Caco-2 (cell line): Measurements from ENCODE around the gene PKIG. TPM values are rescaled to one million over a fixed set of nuclear protein-coding genes. Genes with fewer than 3 reads are reported as not detected.

Experiments
- BruUV-seq: library from RNA; stranded (reverse); fragments of 400-500 nt; replicated peaks from 2 replicates; lab custom pipeline; 2021; lab: Mats Ljungman, UMichigan
- CTCF ChIA-PET: fragments of 300-600 bp; sonication (Branson Sonifier 250); formaldehyde crosslinking; loops from one replicate; lab custom pipeline; 2022; ENCODE audit warnings: antibody characterized with exemption; lab: Charles Lee
- POLR2A ChIA-PET: fragments of 300-600 bp; sonication (Branson Sonifier 250); formaldehyde crosslinking; loops from one replicate; lab custom pipeline; 2022; ENCODE audit warnings: antibody characterized with exemption; lab: Charles Lee
- DNase-seq, 2 experiments: peaks; one replicate each; pipeline versions ENCODE4 v3.0.0 to v3.0.0-alpha.2; 2020 to 2022
- H3K27me3 ChIP-seq: replicated peaks from 2 replicates; pipeline ENCODE4 v1.6.0; 2011; ENCODE audit warnings: low read length; ENCODE audit not compliant: control insufficient read depth, insufficient read depth
- H3K36me3 ChIP-seq: 2 replicates; pipeline ENCODE4 v1.5.1; 2011; ENCODE audit warnings: low read length; ENCODE audit not compliant: control insufficient read depth, insufficient read depth
- H3K4me1 ChIP-seq: fragments of 250-450 bp; sonication (Bioruptor Pico); 2 replicates; pipeline ENCODE4 v1.5.1; 2020; ENCODE audit warnings: mild to moderate bottlenecking
- H3K4me3 ChIP-seq: 2 replicates; pipeline ENCODE4 v1.5.1; 2011; ENCODE audit warnings: low read depth, mild to moderate bottlenecking, control low read depth, low read length
- H3K9me3 ChIP-seq: fragments of 250-450 bp; sonication (Bioruptor Pico); 2 replicates; pipeline ENCODE4 v1.5.1; 2020; ENCODE audit warnings: mild to moderate bottlenecking, moderate library complexity
- H3K27ac Mint-ChIP-seq: one replicate; pipeline ENCODE4 v1.8.0; 2022; ENCODE audit warnings: mixed read lengths; ENCODE audit not compliant: unreplicated experiment
- H3K27me3 Mint-ChIP-seq: one replicate; pipeline ENCODE4 v1.8.0; 2022; ENCODE audit warnings: mixed read lengths; ENCODE audit not compliant: insufficient read depth, unreplicated experiment
- H3K36me3 Mint-ChIP-seq: one replicate; pipeline ENCODE4 v1.8.0; 2022; ENCODE audit warnings: mild to moderate bottlenecking, mixed read lengths; ENCODE audit not compliant: insufficient read depth, unreplicated experiment
- H3K4me1 Mint-ChIP-seq: one replicate; pipeline ENCODE4 v1.8.0; 2022; ENCODE audit warnings: low read depth, mixed read lengths; ENCODE audit not compliant: unreplicated experiment
- H3K4me3 Mint-ChIP-seq: one replicate; pipeline ENCODE4 v1.8.0; 2022; ENCODE audit warnings: mild to moderate bottlenecking, moderate library complexity, mixed read lengths; ENCODE audit not compliant: unreplicated experiment
- H3K9me3 Mint-ChIP-seq: one replicate; pipeline ENCODE4 v1.8.0; 2022; ENCODE audit warnings: mixed read lengths; ENCODE audit not compliant: unreplicated experiment
- intact Hi-C: fragments of 100-400 bp; cut with micrococcal nuclease; formaldehyde crosslinking; loops from one replicate; pipeline ENCODE4 v1.10.0; 2022; ENCODE audit not compliant: unreplicated experiment
- total RNA-seq: library from RNA; stranded (reverse); gene quantifications from 2 replicates; pipeline ENCODE4 v1.2.3, GENCODE V29; 2022
- TF ChIP-seq, protein P1 (sequence below), 2 experiments: fragments of 200-600 bp in 1 of 2; IDR thresholded peaks; 1 replicate in 1 of 2; 2 replicates in 1 of 2; pipeline versions ENCODE4 v1.5.1 to v1.8.0; 2011 to 2022; ENCODE audit warnings: antibody characterized with exemption in 1 of 2, control low read depth in 1 of 2, inconsistent platforms in 1 of 2, low read depth in 1 of 2, low read length in 1 of 2, mild to moderate bottlenecking in 1 of 2, moderate library complexity in 1 of 2; ENCODE audit not compliant: insufficient read depth in 1 of 2, severe bottlenecking in 1 of 2, unreplicated experiment in 1 of 2

Gene PKIG
- total RNA-seq, 1 experiment from 2014 or later, result 25.9 TPM

- H3K27ac Mint-ChIP-seq, result no peak overlapping the region
- Histone ChIP-seq H3K4me3 (no peak overlapping the region), H3K36me3 (no peaks in the 10 kb centered on the region), H3K27me3 (no peaks in the 10 kb centered on the region), H3K4me1 (peaks cover 8% of the 10 kb centered on the region), H3K9me3 (no peaks in the 10 kb centered on the region)
- POLR2A ChIA-PET, result interaction anchor here (0.6 kb wide), 1 partner anchor 273 kb away, joined by 6 read pairs; no protein-coding TSS in a partner anchor
- CTCF ChIA-PET, result interaction anchor here (4.0 kb wide), 1 partner anchor 34 kb away, joined by 26 read pairs; no protein-coding TSS in a partner anchor
- TF ChIP-seq, protein P1, sequence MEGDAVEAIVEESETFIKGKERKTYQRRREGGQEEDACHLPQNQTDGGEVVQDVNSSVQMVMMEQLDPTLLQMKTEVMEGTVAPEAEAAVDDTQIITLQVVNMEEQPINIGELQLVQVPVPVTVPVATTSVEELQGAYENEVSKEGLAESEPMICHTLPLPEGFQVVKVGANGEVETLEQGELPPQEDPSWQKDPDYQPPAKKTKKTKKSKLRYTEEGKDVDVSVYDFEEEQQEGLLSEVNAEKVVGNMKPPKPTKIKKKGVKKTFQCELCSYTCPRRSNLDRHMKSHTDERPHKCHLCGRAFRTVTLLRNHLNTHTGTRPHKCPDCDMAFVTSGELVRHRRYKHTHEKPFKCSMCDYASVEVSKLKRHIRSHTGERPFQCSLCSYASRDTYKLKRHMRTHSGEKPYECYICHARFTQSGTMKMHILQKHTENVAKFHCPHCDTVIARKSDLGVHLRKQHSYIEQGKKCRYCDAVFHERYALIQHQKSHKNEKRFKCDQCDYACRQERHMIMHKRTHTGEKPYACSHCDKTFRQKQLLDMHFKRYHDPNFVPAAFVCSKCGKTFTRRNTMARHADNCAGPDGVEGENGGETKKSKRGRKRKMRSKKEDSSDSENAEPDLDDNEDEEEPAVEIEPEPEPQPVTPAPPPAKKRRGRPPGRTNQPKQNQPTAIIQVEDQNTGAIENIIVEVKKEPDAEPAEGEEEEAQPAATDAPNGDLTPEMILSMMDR (IDR thresholded peaks at IDR 0.05; ENCODE audit: insufficient read depth in 1 of 2, low read depth in 1 of 2, low read length in 1 of 2, severe bottlenecking in 1 of 2, unreplicated experiment in 1 of 2), result no peak
- peaks cover 8% of the 10 kb centered on the region for H3K27me3 Mint-ChIP-seq
- DNase-seq, result no peak
- no peak overlapping the region for H3K4me3 Mint-ChIP-seq
- peaks cover 12% of the 10 kb centered on the region for H3K4me1 Mint-ChIP-seq
- BruUV-seq, result no TSS peak
- peaks cover 12% of the 10 kb centered on the region for H3K9me3 Mint-ChIP-seq
- H3K36me3 Mint-ChIP-seq, result peaks cover 6% of the 10 kb centered on the region
- intact Hi-C loops, result no loop called here
Observed at GRCh38 chr20:44649976-44650375, 67.6 kb downstream of the PKIG start.

DNA sequence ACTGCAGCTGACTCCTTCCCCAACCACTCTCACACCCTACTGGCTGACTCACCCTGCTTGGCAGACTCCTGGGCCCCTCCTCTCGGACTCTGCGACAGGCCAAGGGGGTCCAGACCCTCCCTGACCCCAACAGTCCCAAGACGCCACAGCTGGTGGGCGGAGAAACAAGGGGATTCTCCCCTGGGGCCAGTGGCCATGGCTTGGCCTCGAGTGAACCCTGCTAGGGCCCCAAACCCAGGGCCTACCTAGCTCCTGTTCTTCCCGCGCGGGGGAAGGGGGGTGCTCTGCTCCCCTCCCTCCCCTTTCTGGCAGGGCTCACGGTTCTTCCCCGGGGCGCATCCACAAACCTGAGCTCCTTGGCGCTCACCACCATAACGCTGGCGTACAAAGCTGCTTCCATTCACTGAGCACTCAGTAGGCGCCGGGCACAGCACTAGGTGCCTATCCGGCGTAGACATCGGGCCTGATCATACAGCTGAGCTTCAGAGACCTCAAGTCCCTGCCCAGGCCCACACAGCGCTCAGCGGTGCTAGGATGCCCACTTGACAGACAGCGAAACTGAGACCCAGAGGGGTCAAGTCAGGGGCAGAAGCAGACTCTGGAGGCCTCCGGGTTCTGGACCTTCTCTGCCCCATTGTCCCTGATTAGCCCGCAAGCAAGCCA, 68.5 kb downstream of the PKIG start:
- peaks cover 6% of the 10 kb centered on the region for H3K36me3 Mint-ChIP-seq
- ChIA-PET POLR2A (interaction anchor here (1.1 kb wide), 1 partner anchor 175 kb away, joined by 5 read pairs; the partner anchor contains the start of gene TTPAL), CTCF (interaction anchor here (1.1 to 4.0 kb wide), 3 partner anchors 8 to 33 kb away, joined by 3 to 26 read pairs (median 3); no protein-coding TSS in a partner anchor)
- peaks cover 12% of the 10 kb centered on the region for H3K9me3 Mint-ChIP-seq
- intact Hi-C loops, result no loop called here
- no peak for DNase-seq
- H3K4me3 ChIP-seq, result peak overlapping the region; percentile 64
- H3K27ac Mint-ChIP-seq, result no peak overlapping the region
- H3K4me1 ChIP-seq, result peaks cover 8% of the 10 kb centered on the region
- H3K4me1 Mint-ChIP-seq, result peaks cover 12% of the 10 kb centered on the region
- TF ChIP-seq, protein P1 (IDR thresholded peaks at IDR 0.05; ENCODE audit: insufficient read depth in 1 of 2, low read depth in 1 of 2, low read length in 1 of 2, severe bottlenecking in 1 of 2, unreplicated experiment in 1 of 2), result no peak
- peak overlapping the region; percentile 69 for H3K4me3 Mint-ChIP-seq
- H3K27me3 Mint-ChIP-seq, result peaks cover 13% of the 10 kb centered on the region
- no peaks in the 10 kb centered on the region for H3K9me3 ChIP-seq
- no peaks in the 10 kb centered on the region for H3K27me3 ChIP-seq
- H3K36me3 ChIP-seq, result no peaks in the 10 kb centered on the region
- no TSS peak for BruUV-seq

- POLR2A ChIA-PET, result interaction anchor here (1.1 kb wide), 1 partner anchor 175 kb away, joined by 5 read pairs; the partner anchor contains the start of gene TTPAL
Observed at GRCh38 chr20:44651434-44651683, 69.0 kb downstream of the PKIG start.

More at GRCh38 chr20:44651434-44651683, 69.0 kb downstream of the PKIG start:
- intact Hi-C loops, result no loop called here
- H3K4me1 ChIP-seq, result peaks cover 8% of the 10 kb centered on the region
- H3K4me1 Mint-ChIP-seq, result peaks cover 12% of the 10 kb centered on the region
- no peaks in the 10 kb centered on the region for H3K9me3 ChIP-seq
- DNase-seq, result no peak
- peaks cover 12% of the 10 kb centered on the region for H3K9me3 Mint-ChIP-seq
- no peaks in the 10 kb centered on the region for H3K27me3 ChIP-seq
- H3K36me3 Mint-ChIP-seq, result peaks cover 6% of the 10 kb centered on the region
- peaks cover 15% of the 10 kb centered on the region for H3K27me3 Mint-ChIP-seq
- no peaks in the 10 kb centered on the region for H3K36me3 ChIP-seq
- H3K27ac Mint-ChIP-seq, result no peak overlapping the region
- H3K4me3 Mint-ChIP-seq, result peak overlapping the region; percentile 69
- BruUV-seq, result no TSS peak
- TF ChIP-seq, protein P1 (IDR thresholded peaks at IDR 0.05; ENCODE audit: insufficient read depth in 1 of 2, low read depth in 1 of 2, low read length in 1 of 2, severe bottlenecking in 1 of 2, unreplicated experiment in 1 of 2), result no peak
- CTCF ChIA-PET, result interaction anchor here (1.1 to 4.0 kb wide), 5 partner anchors 9 to 113 kb away, joined by 3 to 26 read pairs (median 3); no protein-coding TSS in a partner anchor
- peak overlapping the region; percentile 64 for H3K4me3 ChIP-seq
